Activated T-cell treated with anti-CD3 and anti-CD28 coated beads, Interleukin-2, amount 50 U/mL, for 48 hours (primary cell): ENCODE results near the gene ACTG1.

ENCODE experiments used
- DNase-seq, 2 experiments: peaks; one replicate each; pipeline ENCODE4 v3.0.0-alpha.2; 2020

The ACTG1 gene

GRCh38 chr17:81479175-81480071, 33.2 kb downstream of the ACTG1 start:
- no peak for DNase-seq

- no peak for DNase-seq
Observed at GRCh38 chr17:81478119-81478518, 34.5 kb downstream of the ACTG1 start.

DNA sequence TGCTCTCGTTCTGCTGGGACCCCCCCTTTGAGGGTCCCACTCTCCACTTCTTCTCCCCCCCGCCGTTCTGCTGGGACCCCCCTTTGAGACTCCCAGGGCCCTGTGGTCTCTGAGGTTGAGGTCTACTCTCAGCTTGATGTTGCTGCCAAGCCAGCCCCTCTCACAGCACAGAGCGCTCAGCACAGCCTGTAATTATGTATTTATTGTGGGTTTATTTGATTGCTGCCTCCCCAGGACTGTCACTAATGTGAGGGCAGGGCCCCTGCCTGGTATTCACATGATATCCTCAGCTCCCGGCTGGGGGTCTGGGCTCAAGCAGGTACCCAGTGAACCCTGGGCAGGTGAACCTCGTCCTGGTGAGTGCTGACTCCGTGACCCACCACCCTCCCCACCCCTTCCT, 35.4 kb downstream of the ACTG1 start:
- DNase-seq: no peak

- no peak for DNase-seq
Observed at GRCh38 chr17:81476635-81477034, 36.0 kb downstream of the ACTG1 start.

- no peak for DNase-seq
Observed at GRCh38 chr17:81476097-81476496, 36.5 kb downstream of the ACTG1 start.

GRCh38 chr17:81474958-81475357, 37.6 kb downstream of the ACTG1 start:
- DNase-seq: no peak

DNA sequence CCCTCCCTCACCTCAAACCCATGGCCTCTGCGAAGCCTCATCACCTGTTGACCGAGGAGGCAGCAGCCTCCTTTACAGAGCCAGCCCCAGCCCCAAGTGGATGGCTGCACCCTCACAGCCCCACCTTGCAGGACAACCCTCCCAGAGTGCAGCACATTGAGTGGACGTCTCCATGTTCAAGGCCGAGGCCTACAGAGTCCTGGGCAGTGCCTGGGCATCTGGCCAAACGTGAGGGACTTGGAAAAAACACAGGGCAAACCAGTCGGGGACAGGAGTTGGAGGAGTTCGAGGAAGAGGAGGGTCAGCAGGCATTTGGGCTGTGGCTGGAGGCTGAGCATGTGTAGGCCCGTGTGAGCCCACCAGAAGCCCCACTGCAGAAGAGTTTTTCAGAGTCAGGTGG, 39.6 kb downstream of the ACTG1 start:
- DNase-seq: no peak

GRCh38 chr17:81471818-81472456, 40.7 kb downstream of the ACTG1 start:
- DNase-seq: peak; percentile 38 to 48

DNA sequence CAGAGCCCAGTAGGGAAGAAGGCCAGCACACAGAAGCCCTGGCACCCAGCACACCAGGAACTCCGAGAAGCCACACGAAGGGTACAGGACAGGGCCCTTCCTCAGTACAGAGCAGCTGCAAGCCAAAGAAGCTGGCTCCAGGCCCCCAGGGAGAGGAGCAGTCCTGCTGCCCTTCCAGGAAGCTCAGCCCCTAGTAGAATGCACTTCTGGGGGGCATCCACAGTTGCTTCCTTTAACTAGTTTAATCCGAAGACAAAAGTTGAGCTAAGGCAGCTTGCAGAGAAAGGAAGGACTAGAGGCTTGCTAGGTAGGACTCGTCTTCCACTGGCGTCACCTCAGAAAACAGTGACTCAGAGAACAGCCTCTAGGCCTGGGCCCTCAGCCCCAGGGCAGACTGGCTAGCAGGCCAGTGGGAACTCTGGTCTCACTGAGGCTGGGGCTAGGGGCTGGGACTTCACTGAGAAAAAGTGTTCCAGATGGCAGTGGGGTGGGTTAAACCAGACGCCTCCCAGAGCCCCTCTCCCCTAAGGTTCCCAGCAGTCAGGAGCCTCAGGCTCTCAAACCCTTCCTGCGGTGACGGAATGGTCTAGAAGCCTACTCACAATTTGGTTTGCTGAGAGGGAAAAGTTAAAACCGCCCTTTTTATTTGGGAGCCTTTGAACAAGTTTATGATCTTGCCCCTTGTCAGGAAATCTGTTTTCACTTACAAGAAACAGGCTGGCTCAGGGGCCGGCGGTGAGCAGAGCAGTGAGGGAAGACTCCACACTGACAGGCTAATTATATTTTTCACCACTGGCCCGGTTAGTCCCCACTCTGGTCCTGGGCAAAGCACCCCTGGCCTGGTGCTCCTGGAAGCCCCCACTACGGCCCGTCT, 41.4 kb downstream of the ACTG1 start:
- no peak for DNase-seq

GRCh38 chr17:81470270-81470943, 42.2 kb downstream of the ACTG1 start:
- no peak for DNase-seq

GRCh38 chr17:81469266-81469665, 43.3 kb downstream of the ACTG1 start:
- no peak for DNase-seq

DNA sequence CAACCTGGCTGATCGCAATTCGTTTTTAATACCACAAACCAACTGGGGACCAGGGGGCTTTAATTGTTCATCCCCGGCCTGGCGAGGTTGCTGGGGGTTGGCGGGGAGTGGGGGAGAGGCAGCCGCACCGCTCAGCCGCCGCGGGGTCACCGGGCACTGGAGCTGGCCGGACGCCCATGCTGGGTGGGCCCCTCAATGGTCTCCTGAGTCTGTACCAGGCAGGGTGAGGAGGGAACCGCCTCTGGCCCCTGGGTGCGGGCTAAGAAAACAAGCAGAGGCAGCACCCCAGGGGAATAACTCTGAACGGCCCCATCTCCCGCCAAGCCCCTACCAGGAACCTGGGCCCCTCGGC, 43.9 kb downstream of the ACTG1 start:
- no peak for DNase-seq

DNA sequence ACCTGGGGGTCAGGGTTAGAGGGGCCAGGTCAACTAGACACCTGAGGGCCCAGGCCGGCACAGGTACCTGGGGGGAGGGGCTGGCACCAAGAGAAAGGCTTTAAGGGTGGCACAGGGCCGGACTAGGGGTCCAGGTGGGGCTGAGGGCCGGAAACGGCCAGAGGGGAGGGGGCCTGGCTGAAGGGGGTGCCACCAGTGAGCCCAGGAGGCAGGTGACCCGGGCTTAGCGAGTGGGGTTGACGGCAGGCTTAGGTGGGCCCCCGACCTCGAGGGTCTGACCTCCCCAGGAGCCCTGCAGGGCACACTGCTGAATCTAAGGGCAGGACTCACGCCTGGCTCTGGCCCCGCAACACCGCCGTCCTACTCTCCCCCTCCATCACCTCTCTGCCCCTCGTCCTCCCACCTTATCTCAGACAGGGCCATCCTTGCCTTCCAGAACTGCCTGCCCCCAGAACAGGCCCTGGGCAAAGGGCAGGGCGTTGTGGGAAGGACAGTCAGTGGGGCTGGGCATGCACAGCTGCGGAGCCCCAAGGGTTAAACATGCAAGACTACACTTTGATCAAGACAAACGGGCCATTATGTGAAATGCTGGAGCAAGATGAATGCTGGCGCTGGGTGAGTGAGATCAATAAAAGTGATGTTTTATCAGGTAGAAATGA, 44.4 kb downstream of the ACTG1 start:
- DNase-seq: no peak

GRCh38 chr17:81466564-81467472, 45.8 kb downstream of the ACTG1 start:
- no peak for DNase-seq

- no peak for DNase-seq
Observed at GRCh38 chr17:81465910-81466309, 46.7 kb downstream of the ACTG1 start.

DNA sequence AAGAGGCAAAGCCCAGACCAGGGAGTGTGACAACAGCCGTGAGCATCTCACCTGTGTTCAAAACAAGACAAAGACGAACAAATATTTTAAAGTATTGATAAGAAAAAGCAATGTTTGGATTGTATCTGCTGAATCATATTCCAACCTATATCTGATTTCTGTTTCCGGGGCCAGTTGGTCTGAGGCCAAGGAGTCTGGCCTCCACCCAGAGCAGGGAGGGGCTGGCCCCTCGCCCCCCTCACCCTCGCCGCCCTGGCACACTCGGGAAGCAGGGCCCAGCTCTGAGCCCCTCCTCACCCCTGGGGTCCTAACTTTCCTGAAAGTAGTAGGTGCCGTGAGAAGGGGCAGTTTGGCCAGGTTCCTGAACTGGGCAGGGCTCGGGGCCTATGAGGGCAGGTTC, 48.0 kb downstream of the ACTG1 start:
- no peak for DNase-seq

DNA sequence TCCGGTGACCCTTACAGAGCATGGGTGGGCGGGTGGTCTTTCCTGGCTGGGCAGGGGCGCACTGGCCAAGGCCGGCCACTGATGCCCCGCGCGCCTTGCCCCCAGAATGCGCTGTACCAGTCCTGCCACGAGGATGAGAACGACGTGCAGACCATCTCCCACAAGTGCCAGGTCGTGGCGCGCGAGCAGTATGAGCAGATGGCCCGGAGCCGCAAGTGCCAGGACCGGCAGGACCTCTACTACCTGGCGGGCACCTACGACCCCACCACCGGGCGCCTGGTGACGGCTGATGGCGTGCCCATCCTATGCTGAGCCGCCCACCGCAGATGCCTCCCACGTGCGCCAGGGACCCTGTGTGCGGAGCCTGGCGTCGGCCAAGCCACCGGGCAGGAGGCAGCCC, 49.1 kb downstream of the ACTG1 start:
- no peak for DNase-seq

DNA sequence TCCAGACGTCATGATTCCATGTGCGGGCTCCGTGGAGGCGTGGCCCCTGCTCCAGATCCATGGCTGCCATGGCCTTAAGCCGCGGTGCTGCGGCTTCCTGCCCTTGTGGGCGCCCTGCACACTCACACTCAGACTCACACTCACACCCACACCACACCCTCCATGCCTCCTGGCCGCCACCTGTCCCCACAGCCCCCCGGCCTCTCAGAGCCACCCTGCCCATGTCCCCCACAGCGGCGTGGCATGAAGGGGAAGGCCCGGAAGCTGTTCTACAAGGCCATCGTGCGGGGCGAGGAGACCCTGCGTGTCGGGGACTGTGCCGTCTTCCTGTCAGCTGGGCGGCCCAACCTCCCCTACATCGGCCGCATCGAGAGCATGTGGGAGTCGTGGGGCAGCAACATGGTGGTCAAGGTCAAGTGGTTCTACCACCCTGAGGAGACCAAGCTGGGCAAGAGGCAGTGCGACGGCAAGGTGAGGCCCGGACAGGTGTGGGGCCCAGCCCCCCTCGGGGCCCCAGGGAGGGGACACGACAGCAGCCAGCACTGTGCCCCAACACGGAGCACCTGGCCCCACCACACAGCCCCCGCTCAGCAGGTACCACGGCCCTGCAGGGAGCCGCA, 50.0 kb downstream of the ACTG1 start:
- DNase-seq: no peak

- no peak for DNase-seq
Observed at GRCh38 chr17:81461607-81462500, 50.7 kb downstream of the ACTG1 start.
